Limb (tissue), 2 donors: Measurements from ENCODE around the gene TMEM183A.
"Not testable (repeated sequence)": the region's sequence is repeated elsewhere in the genome, so short reads cannot be mapped to it uniquely, and the experiment has no call there.

Source experiments
- DNase-seq, 2 donors: peaks; one replicate each; pipeline ENCODE4 v3.0.0-alpha.2; 2016; ENCODE audit errors: extremely low spot score in 2 of 2

Gene TMEM183A, protein sequence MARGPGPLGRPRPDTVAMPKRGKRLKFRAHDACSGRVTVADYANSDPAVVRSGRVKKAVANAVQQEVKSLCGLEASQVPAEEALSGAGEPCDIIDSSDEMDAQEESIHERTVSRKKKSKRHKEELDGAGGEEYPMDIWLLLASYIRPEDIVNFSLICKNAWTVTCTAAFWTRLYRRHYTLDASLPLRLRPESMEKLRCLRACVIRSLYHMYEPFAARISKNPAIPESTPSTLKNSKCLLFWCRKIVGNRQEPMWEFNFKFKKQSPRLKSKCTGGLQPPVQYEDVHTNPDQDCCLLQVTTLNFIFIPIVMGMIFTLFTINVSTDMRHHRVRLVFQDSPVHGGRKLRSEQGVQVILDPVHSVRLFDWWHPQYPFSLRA

DNA sequence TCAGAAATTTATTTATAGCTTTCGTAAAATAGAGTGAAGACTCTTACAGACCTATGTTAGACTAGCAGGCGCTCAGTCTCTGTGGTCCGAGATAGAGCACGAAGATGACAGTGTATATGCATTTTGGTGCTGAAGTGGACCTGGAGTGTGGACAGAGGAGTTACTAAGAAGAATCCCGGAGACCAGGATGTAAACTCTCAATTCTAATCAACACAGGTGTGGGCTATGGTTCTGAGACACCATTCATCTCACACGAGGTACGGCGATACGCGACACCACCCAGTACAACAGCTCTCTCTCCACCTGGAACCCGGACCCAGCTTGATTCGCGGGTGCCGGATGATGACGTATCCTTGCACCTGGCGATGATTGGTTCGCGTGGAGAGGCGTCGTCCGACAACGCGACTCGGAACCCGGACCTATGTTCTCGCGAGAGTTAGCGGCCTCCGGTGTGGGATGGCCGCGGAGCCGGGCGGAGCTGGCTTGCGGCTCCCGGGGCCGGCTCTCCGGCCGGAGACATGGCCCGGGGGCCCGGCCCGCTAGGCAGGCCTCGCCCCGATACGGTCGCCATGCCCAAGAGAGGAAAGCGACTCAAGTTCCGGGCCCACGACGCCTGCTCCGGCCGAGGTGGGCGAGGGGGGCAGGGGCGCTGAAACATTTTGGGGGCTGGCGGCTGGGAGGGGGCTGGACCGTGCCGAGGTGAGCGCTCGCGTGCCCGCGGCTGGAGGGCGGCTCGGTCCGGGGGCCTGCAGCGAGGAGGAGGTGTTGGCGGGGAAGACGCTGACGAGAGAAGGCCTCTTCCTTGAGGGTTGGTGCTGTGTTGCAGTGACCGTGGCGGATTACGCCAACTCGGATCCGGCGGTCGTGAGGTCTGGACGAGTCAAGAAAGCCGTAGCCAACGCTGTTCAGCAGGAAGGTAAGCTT lies at the start of gene TMEM183A:
TSS of gene TMEM183A (plus strand) at position 427 of the 924 bp plus-strand sequence. CDS start at position 519, 92 bp downstream.
- DNase-seq = peak; percentile 96

DNA sequence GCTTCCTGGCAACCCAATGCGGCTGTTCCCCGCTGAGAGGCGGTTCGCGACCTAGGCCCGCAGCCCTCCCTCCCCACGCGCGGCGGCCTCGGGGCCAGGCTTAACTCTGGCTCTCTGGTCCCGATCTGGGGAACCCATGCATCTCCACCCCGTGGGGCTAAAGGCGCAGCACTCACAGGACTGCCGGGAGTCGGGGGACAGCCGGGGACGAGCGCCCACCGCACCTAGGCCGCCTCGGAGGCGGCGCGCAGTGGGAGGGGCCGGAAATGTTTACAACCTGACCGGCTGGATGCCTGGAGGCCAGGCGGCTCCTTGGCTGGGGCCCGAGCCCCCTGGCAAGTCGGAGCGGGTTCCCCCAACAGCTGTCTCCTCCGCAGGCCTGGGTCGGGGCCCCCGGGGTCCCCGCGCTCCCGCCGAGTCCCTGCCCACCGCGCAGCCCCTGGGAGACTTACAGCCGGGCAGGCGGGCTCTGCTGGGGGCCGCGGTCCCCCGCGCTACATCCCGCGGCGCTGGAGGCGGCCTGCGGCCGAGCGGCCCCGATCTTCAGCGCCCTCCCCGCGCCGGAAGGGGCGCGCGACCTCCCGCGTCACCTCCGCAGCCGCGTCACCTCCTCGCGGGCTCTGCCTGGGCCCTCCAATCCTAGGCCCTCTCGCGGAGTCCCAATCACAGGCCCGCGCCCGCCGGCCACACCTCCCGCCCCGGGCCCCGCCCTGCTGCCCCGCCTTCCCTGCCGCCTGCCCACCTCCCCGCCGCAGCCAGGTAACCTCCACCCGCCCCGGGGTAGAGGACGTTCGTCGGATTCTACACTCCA lies 49.2 kb upstream of the TMEM183A start, which contains the start of gene ADIPOR1:
TSS of gene ADIPOR1 (minus strand) at position 580 of the 811 bp plus-strand sequence. CDS start 7,242 bp downstream, outside the sequence.
- DNase-seq = peak; percentile 85 to 92

DNA sequence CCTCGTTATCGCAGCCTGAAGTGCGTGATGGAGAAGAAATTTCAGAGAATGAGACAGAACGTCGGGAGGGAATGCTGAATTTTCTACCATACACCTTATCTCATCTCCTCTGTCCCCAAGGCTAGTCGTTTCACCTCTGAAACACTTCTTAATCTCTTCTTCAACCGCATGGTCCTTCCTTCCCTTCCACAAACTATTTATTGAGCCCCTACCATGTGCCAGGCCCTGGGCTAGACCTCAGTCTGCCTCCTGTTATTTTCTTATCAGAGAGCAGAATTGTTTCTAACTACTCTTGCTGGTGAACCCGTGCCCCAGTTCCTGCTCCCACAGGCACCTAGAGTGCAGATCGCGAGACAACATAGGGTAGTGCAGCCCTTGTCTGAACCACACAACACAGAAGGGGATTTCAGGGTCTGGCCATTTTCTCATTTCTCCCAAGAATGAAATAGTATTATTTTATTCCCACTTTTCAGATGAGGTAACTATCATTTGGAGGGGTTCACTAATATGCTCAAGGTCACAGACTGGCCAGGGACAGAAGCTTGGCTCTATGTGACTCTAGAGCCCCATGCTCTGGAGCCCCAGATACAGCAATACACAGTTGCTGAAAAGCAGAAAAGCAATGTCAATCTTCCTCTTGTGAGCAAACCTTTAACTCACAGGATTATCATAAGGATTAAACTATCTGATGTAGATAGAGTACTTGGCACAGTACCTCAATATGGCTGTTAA lies 48.5 kb upstream of the TMEM183A start:
- DNase-seq = no peak

DNA sequence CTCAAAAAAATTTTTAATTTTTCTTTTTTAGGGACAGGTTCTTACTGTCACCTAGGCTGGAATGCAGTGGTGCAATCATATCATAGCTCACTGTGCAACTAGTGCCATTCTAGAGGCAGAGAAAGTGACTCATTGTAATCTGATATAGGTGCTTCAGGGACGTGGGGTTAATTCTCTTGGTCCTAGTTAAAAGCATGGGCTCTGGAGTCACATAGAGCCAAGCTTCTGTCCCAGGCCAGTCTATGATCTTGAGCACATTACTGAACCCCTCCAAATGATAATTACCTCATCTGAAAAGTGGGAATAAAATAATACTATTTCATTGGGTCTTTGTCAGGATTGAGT lies 47.9 kb upstream of the TMEM183A start:
- DNase-seq = no peak

DNA sequence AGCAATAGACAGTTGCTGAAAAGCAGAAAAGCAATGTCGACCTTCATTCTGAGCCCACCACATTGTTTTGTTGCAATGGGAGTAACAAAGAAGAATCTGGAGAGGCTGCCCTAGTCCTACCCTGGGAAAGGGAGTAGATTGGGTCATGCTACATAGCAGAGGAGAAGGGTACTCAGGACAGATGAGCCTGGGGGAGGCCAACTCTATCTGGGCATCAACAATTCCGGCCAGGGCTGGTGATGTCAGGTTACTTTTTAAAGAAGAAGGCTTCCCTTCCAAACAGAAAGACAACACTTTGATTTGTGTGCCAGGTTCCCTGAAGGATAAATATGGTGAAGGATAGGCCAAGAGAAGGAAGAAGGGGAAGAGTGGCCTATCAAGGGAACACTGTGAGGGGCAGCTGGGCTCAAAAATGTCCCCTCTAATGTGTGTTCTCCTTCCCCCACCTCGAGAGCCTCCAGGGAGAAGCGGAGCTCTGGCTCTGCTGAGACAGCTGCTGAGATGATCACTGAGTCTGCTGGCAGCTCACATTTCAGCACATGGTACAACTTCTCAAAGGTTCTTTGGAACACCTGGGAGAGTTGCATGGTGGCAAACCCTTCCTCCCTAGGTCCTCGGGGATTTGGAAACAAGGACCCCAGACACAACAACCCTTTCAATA lies 45.8 kb upstream of the TMEM183A start:
- peak in 1 of 2 donors; percentile 32 for DNase-seq

DNA sequence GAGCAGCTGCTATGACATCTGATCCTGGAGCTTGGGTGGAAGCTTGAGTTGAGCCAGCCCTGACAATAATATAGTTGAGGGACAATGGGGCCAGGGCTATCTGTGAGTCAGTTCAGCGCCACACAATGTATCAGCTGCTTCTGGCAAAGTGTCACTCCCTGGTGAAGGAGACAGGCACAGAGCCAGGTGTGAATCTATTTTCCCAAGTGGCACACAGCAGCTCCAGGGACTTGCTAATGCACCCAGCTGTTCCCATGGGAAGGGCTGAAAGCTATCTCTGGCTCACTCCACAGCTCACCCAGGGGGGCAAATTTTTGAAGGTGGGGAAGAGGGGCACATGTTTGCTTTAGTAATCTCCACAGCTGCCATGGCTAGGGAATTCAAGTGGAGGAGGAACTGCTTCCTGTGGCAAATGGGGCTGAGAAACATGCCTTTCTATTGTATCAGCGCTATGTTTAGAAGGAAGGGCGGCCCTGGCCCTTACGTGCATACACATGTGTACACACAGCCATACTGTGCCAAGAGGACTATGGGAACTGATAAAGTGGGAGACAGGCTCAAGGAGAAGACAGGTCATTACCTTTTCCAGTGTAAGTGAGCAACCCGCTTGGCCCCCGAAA lies 42.3 kb upstream of the TMEM183A start:
- DNase-seq = peak in 1 of 2 donors; percentile 57

DNA sequence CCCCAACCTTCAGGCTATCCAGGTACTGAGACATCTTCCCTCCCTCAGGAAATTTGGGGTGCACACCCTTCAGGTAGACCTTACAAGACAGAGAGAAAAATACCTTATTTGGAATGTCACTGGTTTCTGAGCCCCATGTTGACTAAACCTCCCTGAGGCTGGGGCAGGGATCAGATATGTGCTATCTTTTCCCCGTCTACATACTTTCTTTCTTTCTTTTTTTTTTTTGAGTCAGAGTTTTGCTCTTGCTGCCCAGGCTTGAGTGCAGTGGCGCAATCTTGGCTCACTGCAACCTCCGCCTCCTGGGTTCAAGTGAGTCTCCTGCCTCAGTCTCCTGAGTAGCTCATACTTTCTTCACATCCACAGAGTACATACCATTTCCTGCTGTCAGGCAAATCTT lies 41.8 kb upstream of the TMEM183A start:
- DNase-seq = no peak

DNA sequence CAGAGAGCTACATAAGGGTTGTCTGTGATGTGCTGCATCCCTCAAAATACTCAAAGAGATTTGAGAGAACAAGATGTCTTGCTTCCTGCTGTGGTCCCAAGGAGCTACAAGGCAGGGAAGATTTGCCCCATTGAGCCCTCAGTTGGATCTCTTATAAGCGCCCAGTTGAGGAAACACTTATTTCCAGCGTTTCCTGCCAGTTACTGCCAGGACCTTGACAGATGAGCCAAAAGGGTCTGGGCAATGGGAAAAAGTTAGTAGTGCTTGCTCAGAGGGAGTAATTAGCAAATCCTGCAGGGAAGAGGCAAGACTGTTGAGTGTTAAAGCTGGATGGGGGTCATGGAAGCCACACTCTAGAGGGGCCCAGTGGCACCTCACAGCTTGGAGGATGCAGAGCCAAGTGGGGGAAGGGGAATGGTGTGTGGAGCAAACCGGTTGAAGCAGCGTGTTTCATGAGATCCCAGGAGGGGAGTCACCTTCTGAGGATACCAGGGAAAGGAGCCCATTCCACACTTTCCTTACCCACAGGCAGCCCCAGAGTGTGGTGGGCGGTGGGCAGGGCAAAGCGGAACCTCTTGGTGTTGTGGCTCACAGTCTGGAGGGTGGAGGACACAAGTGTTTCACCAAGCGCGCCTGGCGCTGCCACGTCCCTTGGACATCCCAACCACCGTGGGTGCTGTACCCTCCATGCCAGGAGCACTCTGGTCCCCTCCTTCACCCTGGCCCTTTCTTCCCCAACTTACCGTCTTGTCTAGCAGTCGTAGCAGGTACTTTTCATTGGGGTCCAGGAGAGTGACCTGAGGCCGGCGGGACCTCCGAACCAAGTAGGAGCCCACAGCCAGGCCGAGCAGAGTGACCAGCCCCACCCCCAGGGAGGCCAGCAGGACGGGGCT lies 40.9 kb upstream of the TMEM183A start:
- DNase-seq = no peak

DNA sequence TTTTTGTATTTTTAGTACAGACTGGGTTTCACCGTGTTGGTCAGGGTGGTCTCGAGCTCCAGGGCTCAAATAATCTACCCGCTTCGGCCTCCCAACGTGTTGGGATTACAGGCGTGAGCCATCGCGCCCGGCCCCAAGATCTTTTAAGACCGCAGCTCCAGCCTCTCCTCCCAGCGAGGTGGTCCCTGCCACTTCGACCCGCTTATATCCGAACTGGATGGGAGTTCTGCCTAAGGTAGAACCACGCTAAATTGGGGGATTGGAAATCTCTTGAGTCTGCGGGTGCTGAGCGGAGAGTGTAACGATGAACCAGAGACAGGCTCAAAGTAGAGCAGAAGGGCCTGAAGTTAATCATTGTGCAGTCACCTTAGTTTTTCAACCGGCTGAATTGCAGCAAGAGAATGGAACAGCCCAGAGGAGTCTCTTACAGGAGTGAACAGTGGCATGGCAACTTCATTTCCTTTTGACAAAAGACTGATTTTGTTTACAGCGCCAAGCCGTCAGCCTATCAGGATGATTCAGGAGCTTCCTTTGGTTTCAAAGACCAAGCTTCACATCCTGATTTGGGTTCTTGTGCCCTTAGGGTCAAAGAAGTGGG lies 39.4 kb upstream of the TMEM183A start:
- no peak for DNase-seq

DNA sequence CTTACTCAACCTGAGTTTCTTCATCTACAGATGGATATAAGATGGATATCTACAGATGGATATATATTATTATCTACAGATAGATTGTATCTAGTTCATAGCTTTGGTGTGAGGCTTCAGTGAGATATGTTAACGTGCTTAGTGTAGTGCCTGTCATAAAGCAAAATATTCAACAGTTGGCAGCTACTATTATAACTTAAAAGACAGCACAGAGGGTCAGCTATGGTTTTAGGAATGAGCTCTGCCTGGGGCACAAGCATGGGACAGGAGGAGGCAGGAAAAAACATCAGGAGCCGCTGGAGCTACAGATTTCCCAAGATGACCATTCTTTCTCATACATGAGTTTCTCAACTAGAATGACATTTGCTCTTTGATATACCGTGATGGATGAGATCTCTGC lies 38.8 kb upstream of the TMEM183A start:
- DNase-seq = no peak

DNA sequence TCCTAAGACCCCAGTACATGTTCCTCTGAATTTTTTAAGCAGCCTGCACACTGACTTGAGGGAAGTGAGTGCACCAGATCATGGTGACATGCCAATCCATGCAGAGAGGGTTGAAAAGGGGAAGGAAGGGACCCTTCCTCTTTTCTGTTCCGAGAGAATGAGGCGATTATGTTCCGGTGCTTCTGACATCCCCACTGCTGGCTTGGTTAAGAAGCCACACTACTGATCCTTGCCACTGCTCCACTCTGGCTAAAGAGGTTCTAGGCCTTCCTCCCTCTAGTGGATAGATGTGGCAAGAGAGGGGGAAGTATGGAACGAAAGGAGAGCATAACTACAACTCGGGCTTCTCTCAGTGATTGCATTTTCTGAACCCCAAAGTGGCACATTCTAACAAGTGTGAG lies 38.3 kb upstream of the TMEM183A start:
- peak in 1 of 2 donors; percentile 50 for DNase-seq

DNA sequence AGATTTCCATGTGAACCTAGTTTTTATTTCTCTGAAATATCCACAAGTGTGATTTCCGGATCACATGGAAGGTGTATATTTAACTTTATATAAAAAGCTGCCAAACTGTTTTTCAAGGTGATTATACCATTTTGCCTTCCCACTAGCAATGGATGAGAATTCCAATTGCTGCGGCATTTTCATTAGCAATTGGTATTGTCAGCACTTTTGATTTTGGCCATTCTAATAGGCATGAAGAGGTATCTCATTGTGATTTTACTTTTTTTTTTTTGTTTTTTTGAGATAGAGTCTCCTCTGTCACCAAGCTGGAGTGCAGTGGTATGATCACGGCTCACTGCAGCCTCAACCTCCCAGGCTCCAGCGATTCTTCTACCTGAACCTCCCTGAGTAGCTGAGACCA lies 35.1 kb upstream of the TMEM183A start:
- DNase-seq = no peak

DNA sequence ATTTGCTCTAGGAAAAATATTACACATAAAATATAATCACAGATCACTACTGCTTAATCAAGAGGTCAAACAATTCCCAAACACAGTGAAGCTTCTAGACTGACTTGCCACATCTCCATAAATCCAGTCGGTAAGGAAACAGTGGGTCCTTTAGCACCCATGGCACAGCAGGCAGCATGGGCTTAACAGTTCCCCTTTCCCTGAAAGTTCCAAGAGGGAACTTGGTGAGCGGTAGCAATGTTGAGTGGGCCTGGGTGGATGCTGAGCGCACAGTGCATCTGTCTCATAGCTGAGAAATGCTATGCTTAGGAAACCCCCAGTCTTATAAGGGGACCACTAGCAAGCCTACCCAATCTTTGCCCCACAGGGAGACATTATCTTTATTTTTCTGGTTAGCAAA lies 32.3 kb upstream of the TMEM183A start:
- no peak for DNase-seq

DNA sequence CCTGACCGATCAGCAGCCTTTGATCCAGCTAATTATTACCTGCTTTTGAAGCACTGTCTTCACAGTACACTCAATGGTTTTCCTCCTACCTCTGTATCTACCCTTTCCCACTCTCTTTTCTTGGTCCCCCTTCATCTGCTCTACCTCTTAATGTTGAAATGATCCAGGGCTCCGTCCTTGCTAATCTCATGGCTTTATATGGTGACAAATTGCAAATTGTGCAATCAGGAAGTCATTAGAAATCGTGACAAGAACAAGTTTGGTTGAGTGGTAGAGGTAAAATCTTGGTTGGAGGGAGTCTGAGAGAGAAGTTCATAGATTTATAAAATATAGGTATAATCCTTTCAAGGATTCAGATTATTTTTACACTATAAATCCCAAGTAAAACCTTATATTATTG lies 30.5 kb upstream of the TMEM183A start:
- DNase-seq = no peak

DNA sequence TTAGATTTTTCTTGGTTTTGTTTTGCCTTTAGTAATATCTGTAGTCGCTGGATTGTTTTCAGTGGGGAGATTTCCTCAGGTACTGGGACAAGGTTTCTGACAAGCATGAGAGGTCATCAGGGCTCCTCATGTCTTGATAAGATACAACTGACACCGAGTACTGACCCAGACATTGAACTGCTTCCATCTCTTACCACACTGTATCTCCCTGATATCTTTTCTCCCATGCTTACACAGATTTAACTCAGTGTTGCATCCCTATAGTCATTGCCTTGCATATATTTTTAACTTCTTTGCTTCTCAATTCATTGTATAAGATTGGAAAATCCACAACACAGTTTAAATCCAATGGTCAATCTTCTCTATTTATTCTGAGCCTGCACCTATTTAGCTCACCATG lies 27.7 kb upstream of the TMEM183A start:
- no peak for DNase-seq

DNA sequence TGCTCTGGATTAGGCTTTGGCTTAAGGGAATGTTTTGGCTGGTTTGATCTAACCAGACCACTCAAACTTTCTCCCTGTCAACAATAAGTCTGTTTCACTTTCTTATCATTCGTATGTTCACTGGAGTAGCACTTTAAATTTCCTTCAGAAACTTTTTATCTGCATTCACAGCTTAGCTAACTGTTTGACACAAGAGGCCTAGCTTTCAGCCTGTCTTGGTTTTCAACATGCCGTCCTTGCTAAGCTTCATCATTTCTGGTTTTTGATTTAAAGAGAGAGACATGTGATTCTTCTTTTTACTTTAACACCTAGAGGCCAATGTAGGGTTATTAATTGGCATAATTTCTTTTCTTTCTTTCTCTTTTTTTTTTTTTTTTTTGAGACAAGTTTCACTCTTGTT lies 25.2 kb upstream of the TMEM183A start:
- DNase-seq = no peak

DNA sequence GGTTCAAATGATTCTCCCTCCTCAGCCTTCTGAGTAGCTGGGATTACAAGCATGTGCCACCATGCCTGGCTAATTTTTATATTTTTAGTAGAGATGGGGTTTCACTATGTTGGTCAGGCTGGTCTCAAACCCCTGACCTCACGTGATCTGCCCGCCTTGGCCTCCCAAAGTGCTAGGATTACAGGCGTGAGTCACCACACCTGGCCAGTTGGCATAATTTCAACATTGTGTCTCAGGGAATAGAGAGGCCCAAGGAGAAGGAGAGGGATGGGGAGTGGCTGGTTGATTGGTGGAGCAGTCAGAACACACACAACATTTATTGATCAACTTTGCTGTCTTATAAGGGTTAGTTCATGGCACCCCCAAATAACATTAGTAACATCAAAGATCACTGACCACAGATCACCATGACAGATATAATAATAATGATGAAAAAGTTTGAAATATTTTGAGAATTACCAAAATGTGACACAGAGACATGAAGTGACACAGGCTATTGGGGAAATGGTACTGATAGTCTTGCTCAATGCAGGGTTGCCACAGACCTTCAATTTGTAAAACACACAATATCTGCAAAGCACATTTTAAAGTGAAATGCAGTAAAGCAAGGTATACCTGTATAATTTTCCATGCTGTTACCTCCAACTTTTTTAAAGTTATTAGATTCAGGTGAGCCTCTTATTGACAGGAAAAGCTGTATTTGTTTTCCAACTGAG lies 24.3 kb upstream of the TMEM183A start:
- no peak for DNase-seq

DNA sequence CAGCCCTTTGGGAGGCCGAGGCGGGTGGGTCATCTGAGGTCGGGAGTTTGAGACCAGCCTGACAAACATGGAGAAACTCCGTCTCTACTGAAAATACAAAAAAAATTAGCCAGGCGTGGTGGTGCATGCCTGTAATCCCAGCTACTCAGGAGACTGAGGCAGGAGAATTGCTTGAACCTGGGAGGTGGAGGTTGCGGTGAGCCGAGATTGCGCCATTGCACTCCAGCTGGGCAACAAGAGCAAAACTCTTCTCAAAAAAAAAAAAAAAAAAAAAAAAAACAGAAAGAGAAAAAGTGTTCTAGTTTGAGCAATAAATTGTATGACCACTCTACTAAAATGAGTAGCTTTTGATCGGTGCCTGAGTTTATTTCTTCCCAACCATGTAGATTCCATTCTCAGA lies 21.1 kb upstream of the TMEM183A start:
- DNase-seq = not testable (repeated sequence)
